Peyer's patch (tissue), 4 donors: ENCODE measurements around the gene CHMP6. TPM values are rescaled to one million over a fixed set of nuclear protein-coding genes. Genes with fewer than 3 reads are reported as not detected.

ENCODE experiments used
- DNase-seq, 3 donors: peaks; one replicate each; pipeline ENCODE4 v3.0.0-alpha.2; 2017 to 2019
- H3K27ac ChIP-seq, 4 donors: fragments of 200-600 bp; sonication (generic); one replicate each; pipeline ENCODE4 v1.5.1; 2016 to 2019
- H3K27me3 ChIP-seq, 2 donors: fragments of 200-600 bp; sonication (generic); one replicate each; pipeline ENCODE4 v1.5.1; 2019
- H3K36me3 ChIP-seq, 3 donors: fragments of 200-600 bp; sonication (generic); one replicate each; pipeline ENCODE4 v1.5.1; 2016 to 2019
- H3K4me1 ChIP-seq, 4 donors: fragments of 200-600 bp; sonication (generic); one replicate each; pipeline ENCODE4 v1.5.1; 2016 to 2019
- H3K4me3 ChIP-seq, 4 donors: fragments of 200-600 bp; sonication (generic); 1 replicate in 3 of 4; 2 replicates in 1 of 4; pipeline ENCODE4 v1.5.1; 2016 to 2019; ENCODE audit warnings: mild to moderate bottlenecking in 1 of 4
- H3K9me3 ChIP-seq, 4 donors: fragments of 200-600 bp; sonication (generic); one replicate each; pipeline ENCODE4 v1.5.1; 2016 to 2019; ENCODE audit warnings: mild to moderate bottlenecking in 1 of 4
- POLR2A ChIP-seq, 2 donors: fragments of 450-650 bp; IDR thresholded peaks; one replicate each; pipeline ENCODE4 v1.5.1; 2017; ENCODE audit warnings: antibody characterized with exemption in 2 of 2, mild to moderate bottlenecking in 2 of 2, moderate library complexity in 2 of 2
- total RNA-seq, 4 donors: library from RNA; depleted of rRNA; stranded (reverse); fragments of >200 nt; gene quantifications; one replicate each; pipeline ENCODE4 v1.1.0, GENCODE V29; 2016
- TF ChIP-seq, protein P1 (sequence below), 6 experiments: fragments of 450-650 bp in 4 of 6; fragments of 200-600 bp in 2 of 6; sonication (generic) in 1 of 6; IDR thresholded peaks; one replicate each; pipeline ENCODE4 v1.5.1; 2017 to 2019; ENCODE audit warnings: antibody characterized with exemption in 6 of 6, mild to moderate bottlenecking in 3 of 6, moderate library complexity in 1 of 6

The CHMP6 gene
- total RNA-seq, 4 donors from 2014 or later: 29.9 to 57.8 (median 37.1) TPM

DNA sequence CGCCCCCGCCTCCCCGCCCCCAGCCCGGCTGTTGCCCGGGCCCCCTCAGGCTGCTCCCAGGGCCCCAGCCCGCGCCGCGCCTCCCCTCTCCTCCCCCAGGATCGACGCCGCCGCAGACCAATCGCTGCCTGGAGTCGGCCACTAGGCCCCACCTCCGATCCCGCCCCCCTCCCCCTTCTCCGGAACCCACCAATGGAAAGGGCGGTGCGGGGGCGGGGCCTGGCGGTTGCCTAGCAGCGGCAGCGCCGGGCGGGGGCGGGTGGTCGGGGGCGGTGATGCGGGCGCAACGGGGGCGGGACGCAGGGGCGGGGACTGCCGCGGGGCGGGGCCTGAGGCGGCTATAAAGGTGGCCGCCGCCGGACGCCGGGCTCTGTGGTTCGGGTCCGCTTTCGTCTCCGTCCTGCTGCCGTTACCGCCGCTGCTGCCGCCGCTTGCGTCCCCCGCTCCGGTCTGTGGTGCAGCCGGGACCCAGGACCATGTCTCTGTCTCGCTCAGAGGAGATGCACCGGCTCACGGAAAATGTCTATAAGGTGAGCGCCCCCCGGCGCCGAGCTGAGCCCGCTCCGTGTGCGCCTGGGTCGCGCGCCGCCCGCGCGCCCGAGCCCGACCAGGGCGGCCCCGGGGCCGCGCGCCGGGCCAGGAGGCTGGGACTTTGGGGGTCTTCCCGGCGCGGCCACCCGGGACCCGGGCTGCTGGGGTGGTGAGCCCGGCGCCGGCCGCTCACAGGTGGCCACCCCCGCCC lies 43.3 kb downstream of the CHMP6 start, which contains the start of gene BAIAP2:
Gene BAIAP2 (plus strand): TSS at position 373 of the 742 bp plus-strand sequence. CDS start 104 bp downstream, at position 477.
- peak; percentile 93 to 95 for TF ChIP-seq POLR2A (IDR thresholded peaks at IDR 0.05)
- TF ChIP-seq, protein P1, sequence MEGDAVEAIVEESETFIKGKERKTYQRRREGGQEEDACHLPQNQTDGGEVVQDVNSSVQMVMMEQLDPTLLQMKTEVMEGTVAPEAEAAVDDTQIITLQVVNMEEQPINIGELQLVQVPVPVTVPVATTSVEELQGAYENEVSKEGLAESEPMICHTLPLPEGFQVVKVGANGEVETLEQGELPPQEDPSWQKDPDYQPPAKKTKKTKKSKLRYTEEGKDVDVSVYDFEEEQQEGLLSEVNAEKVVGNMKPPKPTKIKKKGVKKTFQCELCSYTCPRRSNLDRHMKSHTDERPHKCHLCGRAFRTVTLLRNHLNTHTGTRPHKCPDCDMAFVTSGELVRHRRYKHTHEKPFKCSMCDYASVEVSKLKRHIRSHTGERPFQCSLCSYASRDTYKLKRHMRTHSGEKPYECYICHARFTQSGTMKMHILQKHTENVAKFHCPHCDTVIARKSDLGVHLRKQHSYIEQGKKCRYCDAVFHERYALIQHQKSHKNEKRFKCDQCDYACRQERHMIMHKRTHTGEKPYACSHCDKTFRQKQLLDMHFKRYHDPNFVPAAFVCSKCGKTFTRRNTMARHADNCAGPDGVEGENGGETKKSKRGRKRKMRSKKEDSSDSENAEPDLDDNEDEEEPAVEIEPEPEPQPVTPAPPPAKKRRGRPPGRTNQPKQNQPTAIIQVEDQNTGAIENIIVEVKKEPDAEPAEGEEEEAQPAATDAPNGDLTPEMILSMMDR (IDR thresholded peaks at IDR 0.05): peak in 2 of 6 experiments; percentile 17
- peak within 1 kb of the TSS; percentile 32 to 73 (median 56) for H3K27ac ChIP-seq
- DNase-seq: peak; percentile 97 to 98 (median 97)
- H3K4me3 ChIP-seq: peak within 1 kb of the TSS; percentile 67 to 88 (median 68)
- no peaks in the 10 kb centered on the region for H3K9me3 ChIP-seq
- H3K36me3 ChIP-seq: no peaks in the 10 kb centered on the region
- H3K27me3 ChIP-seq: no peaks in the 10 kb centered on the region
- peaks cover 0 to 44% (median 8%) of the 10 kb centered on the region in 4 donors for H3K4me1 ChIP-seq

DNA sequence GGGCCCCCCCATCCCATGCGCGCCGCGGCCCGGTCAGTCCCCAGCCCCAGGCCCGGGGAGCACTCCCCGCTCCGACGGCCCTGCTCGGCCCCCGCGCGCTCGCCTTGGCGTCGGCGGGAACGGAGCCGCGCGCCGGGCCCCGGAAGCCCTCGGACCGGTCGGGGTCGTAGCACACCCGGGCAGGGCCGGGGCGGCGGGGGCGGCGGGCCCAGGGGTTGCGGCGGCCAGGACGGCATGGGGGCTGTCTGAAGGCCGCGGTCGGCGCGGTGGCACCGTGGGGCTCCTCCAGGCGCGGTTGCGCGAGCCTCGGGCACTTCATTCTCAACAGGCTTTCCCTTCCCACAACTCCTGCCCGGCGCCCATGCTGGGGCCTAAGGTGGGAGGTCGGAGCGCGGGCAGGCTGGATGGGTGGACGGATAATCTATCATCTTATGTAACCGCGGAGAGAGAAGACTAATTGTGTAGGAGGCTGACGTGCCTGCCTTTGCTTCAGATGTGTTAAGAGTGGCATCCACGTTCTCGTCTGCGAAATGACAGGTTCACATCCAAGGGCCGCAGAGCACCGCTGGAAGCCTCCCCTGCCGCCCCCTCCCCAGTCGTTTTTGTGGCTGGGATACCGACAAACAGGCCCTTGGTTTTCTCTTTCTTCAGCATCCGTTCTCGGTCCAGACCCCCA lies 44.0 kb downstream of the CHMP6 start:
- TF ChIP-seq POLR2A (IDR thresholded peaks at IDR 0.05): no peak
- TF ChIP-seq, protein P1 (IDR thresholded peaks at IDR 0.05): no peak
- Histone ChIP-seq H3K4me3 (peak overlapping the region; percentile 67 to 88 (median 68)), H3K36me3 (no peaks in the 10 kb centered on the region), H3K4me1 (peaks cover 0 to 50% (median 8%) of the 10 kb centered on the region in 4 donors), H3K9me3 (no peaks in the 10 kb centered on the region), H3K27me3 (no peaks in the 10 kb centered on the region), H3K27ac (peak overlapping the region; percentile 32 to 73 (median 56))
- DNase-seq: no peak

DNA sequence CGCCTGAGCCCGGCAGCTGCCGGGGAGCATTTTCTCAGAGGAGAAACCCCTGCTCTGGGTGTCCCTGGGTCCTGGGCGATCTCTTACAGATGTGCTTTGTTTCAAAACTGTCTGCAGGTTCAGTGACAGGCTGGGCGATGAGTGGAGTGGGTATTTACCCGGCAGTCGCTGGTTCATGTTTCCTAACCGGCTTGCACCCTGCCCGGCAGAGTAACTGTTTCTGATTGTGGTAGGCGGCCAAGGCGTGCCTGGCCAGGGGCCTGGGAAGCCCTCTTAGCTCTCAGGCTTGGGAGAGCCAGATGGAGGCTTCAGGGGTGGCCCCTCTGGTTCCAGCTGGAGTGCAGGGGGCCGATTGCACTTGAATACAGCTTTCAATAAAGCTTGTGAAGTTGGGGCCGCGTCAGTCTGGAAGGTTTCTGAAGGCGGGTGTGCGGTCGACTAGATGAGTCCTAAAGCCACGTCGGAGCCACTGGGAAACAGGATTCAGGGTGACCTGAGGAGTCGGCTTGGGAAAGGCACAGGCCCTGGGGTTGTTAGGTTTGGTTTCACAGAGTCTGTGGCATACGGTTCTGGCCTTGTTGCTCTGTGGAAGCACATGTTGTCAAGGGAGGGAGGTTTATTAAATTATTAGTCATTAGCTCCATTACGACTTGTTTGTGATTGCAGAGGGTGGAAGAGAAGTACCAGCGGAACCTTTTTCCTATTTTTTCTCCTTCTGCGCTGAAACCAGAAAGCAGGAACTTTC lies 44.7 kb downstream of the CHMP6 start:
- no peak for TF ChIP-seq POLR2A (IDR thresholded peaks at IDR 0.05)
- TF ChIP-seq, protein P1 (IDR thresholded peaks at IDR 0.05): no peak
- Histone ChIP-seq H3K4me1 (peaks cover 0 to 51% (median 8%) of the 10 kb centered on the region in 4 donors), H3K9me3 (no peaks in the 10 kb centered on the region), H3K4me3 (peak overlapping the region in 2 of 4 donors; percentile 69 to 88), H3K27ac (peak overlapping the region in 1 of 4 donors; percentile 49), H3K36me3 (no peaks in the 10 kb centered on the region), H3K27me3 (no peaks in the 10 kb centered on the region)
- DNase-seq: no peak

DNA sequence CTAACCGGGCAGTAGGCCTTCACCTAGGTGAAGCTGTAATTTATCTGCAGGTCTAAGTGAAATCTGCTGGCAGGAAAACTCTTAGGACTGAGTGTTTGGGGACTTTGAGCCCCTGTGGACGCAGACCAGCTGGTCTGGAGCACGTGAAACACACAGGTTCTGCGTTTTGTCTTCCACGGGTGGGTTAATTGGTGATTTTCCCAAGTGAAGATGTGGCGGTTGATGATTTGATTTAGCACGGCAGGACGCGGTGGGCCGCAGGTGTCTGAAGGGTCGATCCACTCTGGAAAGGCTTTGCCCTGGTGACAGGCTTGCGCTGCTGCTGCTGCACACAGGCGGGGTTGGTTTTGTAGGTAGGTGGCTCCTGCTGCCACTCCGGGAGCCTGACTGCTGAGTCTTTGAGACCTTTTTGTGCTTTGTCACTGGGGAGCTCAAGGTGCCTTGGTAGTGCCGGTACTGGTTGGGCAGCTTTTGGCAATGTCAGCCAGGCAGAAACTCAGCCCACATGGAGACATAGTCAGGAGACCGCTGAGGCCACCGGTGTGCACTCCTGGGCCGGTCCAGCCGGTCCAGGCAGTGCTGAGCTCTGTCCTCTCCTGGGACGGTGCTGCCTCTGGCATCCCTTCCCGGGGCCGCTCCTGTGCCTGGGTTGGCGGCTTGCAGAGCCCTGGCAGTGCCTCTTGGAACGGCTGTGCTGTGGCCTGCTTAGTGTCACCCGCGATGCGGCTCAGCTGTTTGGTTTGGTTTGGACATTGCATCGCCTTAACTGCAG lies 45.6 kb downstream of the CHMP6 start:
- Histone ChIP-seq H3K4me1 (peaks cover 0 to 44% (median 8%) of the 10 kb centered on the region in 4 donors), H3K27me3 (no peaks in the 10 kb centered on the region), H3K36me3 (no peaks in the 10 kb centered on the region), H3K27ac (peak overlapping the region in 1 of 4 donors; percentile 49), H3K4me3 (peak overlapping the region in 2 of 4 donors; percentile 69 to 88), H3K9me3 (no peaks in the 10 kb centered on the region)
- TF ChIP-seq, protein P1 (IDR thresholded peaks at IDR 0.05): no peak
- no peak for TF ChIP-seq POLR2A (IDR thresholded peaks at IDR 0.05)
- DNase-seq: no peak
